NCI-H460 (cell line): ENCODE results near the gene TAS2R41. TPM values are rescaled to one million over a fixed set of nuclear protein-coding genes. Genes with fewer than 3 reads are reported as not detected.

Experiments
- DNase-seq: peaks from one replicate; pipeline ENCODE4 v3.0.0-alpha.2; 2016; ENCODE audit warnings: low read depth; ENCODE audit errors: extremely low read depth
- total RNA-seq: library from RNA; depleted of rRNA; stranded (reverse); fragments of >200 nt; shearing (Covaris generic); gene quantifications from 2 replicates; pipeline ENCODE4 v1.2.3, GENCODE V29; 2014

Gene TAS2R41
- total RNA-seq, 1 experiment from 2014 or later: not detected

GRCh38 chr7:143492799-143493739 is 15.4 kb downstream of the TAS2R41 start:
- no peak for DNase-seq

- no peak for DNase-seq
These were observed 16.1 kb downstream of the TAS2R41 start for GRCh38 chr7:143493751-143494150.

GRCh38 chr7:143494622-143495021 is 16.9 kb downstream of the TAS2R41 start:
- DNase-seq: no peak

- DNase-seq: no peak
These were observed 18.2 kb downstream of the TAS2R41 start for GRCh38 chr7:143495851-143496250.

- no peak for DNase-seq
These were observed 18.6 kb downstream of the TAS2R41 start for GRCh38 chr7:143496263-143496662.

- DNase-seq: no peak
These were observed 19.5 kb downstream of the TAS2R41 start for GRCh38 chr7:143497008-143497795.

GRCh38 chr7:143499246-143499645 is 21.6 kb downstream of the TAS2R41 start:
- DNase-seq: no peak

GRCh38 chr7:143499743-143500348 is 22.2 kb downstream of the TAS2R41 start:
- no peak for DNase-seq

- DNase-seq: no peak
These were observed 25.6 kb downstream of the TAS2R41 start for GRCh38 chr7:143503261-143503660.

GRCh38 chr7:143504215-143504936 is 26.7 kb downstream of the TAS2R41 start:
- no peak for DNase-seq

- DNase-seq: no peak
These were observed 27.2 kb downstream of the TAS2R41 start for GRCh38 chr7:143504937-143505297.

- no peak for DNase-seq
These were observed 28.2 kb downstream of the TAS2R41 start for GRCh38 chr7:143505838-143506237.

GRCh38 chr7:143507094-143507518 is 29.4 kb downstream of the TAS2R41 start:
- DNase-seq: no peak

- no peak for DNase-seq
These were observed 29.9 kb downstream of the TAS2R41 start for GRCh38 chr7:143507534-143508055.

- DNase-seq: no peak
These were observed 33.4 kb downstream of the TAS2R41 start for GRCh38 chr7:143510854-143511592.

- DNase-seq: no peak
These were observed 33.9 kb downstream of the TAS2R41 start for GRCh38 chr7:143511593-143512047.

GRCh38 chr7:143512488-143513340 is 35.0 kb downstream of the TAS2R41 start:
- DNase-seq: no peak

- no peak for DNase-seq
These were observed 36.8 kb downstream of the TAS2R41 start for GRCh38 chr7:143514487-143514886.
